Measurements from ENCODE around the gene C16orf54.
A peak's percentile ranks its signal among the peaks of the same experiment; 100 is the strongest.
"Not testable (repeated sequence)": the region's sequence is repeated elsewhere in the genome, so short reads cannot be mapped to it uniquely, and the experiment has no call there.

Gene C16orf54

GRCh38 chr16:29737713-29738112 is 8.1 kb downstream of the C16orf54 start:
- peak in 1 of 2 experiments; percentile 19 for DNase-seq

- no peak for DNase-seq
Measured at GRCh38 chr16:29736764-29737163, 9.0 kb downstream of the C16orf54 start.

- DNase-seq, result peak in 1 of 2 experiments; percentile 19
Measured at GRCh38 chr16:29736112-29736511, 9.7 kb downstream of the C16orf54 start.

- DNase-seq, result no peak
Measured at GRCh38 chr16:29734786-29735185, 11.0 kb downstream of the C16orf54 start.

GRCh38 chr16:29731768-29732601 is 13.8 kb downstream of the C16orf54 start:
- not testable (repeated sequence) for DNase-seq

GRCh38 chr16:29730649-29731048 is 15.1 kb downstream of the C16orf54 start:
- no peak for DNase-seq

GRCh38 chr16:29729116-29729521 is 16.7 kb downstream of the C16orf54 start:
- DNase-seq, result peak; percentile 75 to 87

GRCh38 chr16:29727452-29727851 is 18.3 kb downstream of the C16orf54 start:
- DNase-seq, result no peak

GRCh38 chr16:29726845-29727377 is 18.9 kb downstream of the C16orf54 start:
- no peak for DNase-seq

GRCh38 chr16:29721167-29721879 is 24.5 kb downstream of the C16orf54 start:
- peak; percentile 51 to 81 for DNase-seq

- DNase-seq, result no peak
Measured at GRCh38 chr16:29720703-29721102, 25.1 kb downstream of the C16orf54 start.

- no peak for DNase-seq
Measured at GRCh38 chr16:29719063-29719462, 26.7 kb downstream of the C16orf54 start.

- DNase-seq, result no peak
Measured at GRCh38 chr16:29717113-29717512, 28.7 kb downstream of the C16orf54 start.

- DNase-seq, result no peak
Measured at GRCh38 chr16:29714972-29715371, 30.8 kb downstream of the C16orf54 start.

GRCh38 chr16:29714396-29714795 is 31.4 kb downstream of the C16orf54 start:
- DNase-seq, result no peak

GRCh38 chr16:29712809-29713208 is 33.0 kb downstream of the C16orf54 start:
- DNase-seq, result peak in 1 of 2 experiments; percentile 25

GRCh38 chr16:29710227-29711219 is 35.3 kb downstream of the C16orf54 start:
- peak; percentile 19 to 59 for DNase-seq

- not testable (repeated sequence) for DNase-seq
Measured at GRCh38 chr16:29709657-29710056, 36.1 kb downstream of the C16orf54 start.

GRCh38 chr16:29708917-29709600 is 36.7 kb downstream of the C16orf54 start:
- DNase-seq, result no peak

GRCh38 chr16:29707160-29707559 is 38.6 kb downstream of the C16orf54 start:
- not testable (repeated sequence) for DNase-seq

- DNase-seq, result no peak
Measured at GRCh38 chr16:29705030-29705429, 40.8 kb downstream of the C16orf54 start.

GRCh38 chr16:29702269-29702668 is 43.5 kb downstream of the C16orf54 start:
- no peak for DNase-seq

Measured in NCI-H524 (cell line).